PC-3 (cell line): ENCODE data around the gene TRAPPC11. TPM values are rescaled to one million over a fixed set of nuclear protein-coding genes. Genes with fewer than 3 reads are reported as not detected.
A peak's percentile ranks its signal among the peaks of the same experiment; 100 is the strongest.

Source experiments
- ATAC-seq: fragments of 200-7000 bp; cut with Tn5 transposase; 2 replicates; pipeline ENCODE4 v1.9.1; 2020; ENCODE audit warnings: mild to moderate bottlenecking, moderate library complexity
- BruUV-seq: library from RNA; stranded (reverse); fragments of 400-500 nt; replicated peaks from 2 replicates; lab custom pipeline; 2021; lab: Mats Ljungman, UMichigan
- CTCF ChIA-PET: fragments of 300-600 bp; sonication (Branson Sonifier 250); formaldehyde crosslinking; loops from one replicate; lab custom pipeline; 2022; ENCODE audit warnings: antibody characterized with exemption; lab: Charles Lee
- POLR2A ChIA-PET: fragments of 300-600 bp; sonication (Branson Sonifier 250); formaldehyde crosslinking; loops from one replicate; lab custom pipeline; 2022; ENCODE audit warnings: antibody characterized with exemption; ENCODE audit not compliant: unreplicated experiment; lab: Charles Lee
- DNase-seq: peaks from one replicate; pipeline ENCODE4 v3.0.0-alpha.2; 2015
- H2AFZ ChIP-seq: fragments of 300-600 bp; sonication (generic); 2 replicates; pipeline ENCODE4 v1.6.0; 2016; ENCODE audit warnings: antibody characterized with exemption, low read length
- H3F3A ChIP-seq: fragments of 300-600 bp; sonication (generic); one replicate; pipeline ENCODE4 v1.6.0; 2017; ENCODE audit warnings: antibody characterized with exemption, low read length, control low read depth, mild to moderate bottlenecking; ENCODE audit not compliant: unreplicated experiment
- H3K27ac ChIP-seq: fragments of 300-600 bp; sonication (generic); 2 replicates; pipeline ENCODE4 v1.5.1; 2016; ENCODE audit warnings: mild to moderate bottlenecking, low read length
- H3K27me3 ChIP-seq: fragments of 300-600 bp; sonication (generic); 2 replicates; pipeline ENCODE4 v1.6.1; 2016; ENCODE audit warnings: low read length, mixed read lengths
- H3K36me3 ChIP-seq: fragments of 300-600 bp; sonication (generic); 2 replicates; pipeline ENCODE4 v1.6.1; 2016; ENCODE audit warnings: low read depth, mixed run types, low read length, mixed read lengths
- H3K4me1 ChIP-seq: fragments of 300-600 bp; sonication (generic); 2 replicates; pipeline ENCODE4 v1.5.1; 2016; ENCODE audit warnings: low read length; ENCODE audit not compliant: insufficient read depth
- H3K4me2 ChIP-seq: fragments of 300-600 bp; sonication (generic); 2 replicates; pipeline ENCODE4 v1.6.0; 2016; ENCODE audit warnings: low read length
- H3K4me3 ChIP-seq: fragments of 300-600 bp; sonication (generic); 2 replicates; pipeline ENCODE4 v1.5.1; 2016; ENCODE audit warnings: mild to moderate bottlenecking, low read length, mixed read lengths
- H3K79me2 ChIP-seq: fragments of 300-600 bp; sonication (generic); 2 replicates; pipeline ENCODE4 v1.6.1; 2017; ENCODE audit warnings: low read length, mixed read lengths
- H3K9ac ChIP-seq: fragments of 300-600 bp; sonication (generic); 2 replicates; pipeline ENCODE4 v1.6.0; 2016; ENCODE audit warnings: mild to moderate bottlenecking, low read length
- H3K9me2 ChIP-seq: fragments of 300-600 bp; sonication (generic); replicated peaks from 2 replicates; pipeline ENCODE4 v1.6.1; 2016; ENCODE audit warnings: mixed run types, low read length, mixed read lengths
- H3K9me3 ChIP-seq: fragments of 300-600 bp; sonication (generic); 2 replicates; pipeline ENCODE4 v1.6.1; 2016; ENCODE audit warnings: low read length, mixed read lengths
- H4K20me1 ChIP-seq: fragments of 300-600 bp; sonication (generic); 2 replicates; pipeline ENCODE4 v1.6.1; 2016; ENCODE audit warnings: low read length, mixed read lengths
- CTCF ChIP-seq: fragments of 300-600 bp; sonication (generic); conservative IDR thresholded peaks from 2 replicates; pipeline ENCODE4 v1.5.1; 2017; ENCODE audit warnings: antibody characterized with exemption, low read depth, mild to moderate bottlenecking, low read length
- EZH2 ChIP-seq: fragments of 300-600 bp; sonication (generic); IDR thresholded peaks from one replicate; pipeline ENCODE4 v1.6.1; 2017; ENCODE audit warnings: antibody characterized with exemption, mild to moderate bottlenecking, low read length; ENCODE audit not compliant: unreplicated experiment
- EZH2phosphoT487 ChIP-seq: fragments of 300-600 bp; sonication (generic); IDR thresholded peaks from 2 replicates; pipeline ENCODE4 v1.6.1; 2018; ENCODE audit warnings: mild to moderate bottlenecking, antibody characterized with exemption, low read length, borderline replicate concordance
- intact Hi-C: fragments of 100-400 bp; cut with micrococcal nuclease; formaldehyde crosslinking; loops from 2 replicates; pipeline ENCODE4 v1.9.0; 2023
- total RNA-seq: library from RNA; depleted of rRNA; stranded (reverse); fragments of >200 nt; gene quantifications from 2 replicates; pipeline ENCODE4 v1.2.3, GENCODE V29; 2014

Gene TRAPPC11
- total RNA-seq, 1 experiment from 2014 or later = 20.0 TPM

- Histone ChIP-seq H3F3A (no peaks in the 10 kb centered on the region), H3K4me2 (no peak overlapping the region), H2AFZ (no peak overlapping the region), H3K9me2 (no peaks in the 10 kb centered on the region), H3K27ac (no peak overlapping the region), H3K4me3 (no peak overlapping the region), H3K36me3 (peaks cover 15% of the 10 kb centered on the region), H3K9ac (no peak overlapping the region), H4K20me1 (no peaks in the 10 kb centered on the region), H3K79me2 (no peaks in the 10 kb centered on the region), H3K4me1 (no peaks in the 10 kb centered on the region), H3K9me3 (no peaks in the 10 kb centered on the region), H3K27me3 (no peaks in the 10 kb centered on the region)
- ATAC-seq (peak; percentile 33; the same call in 1 of the 2 replicates), DNase-seq (no peak)
- TF ChIP-seq EZH2phosphoT487 = no peak
- no peak for TF ChIP-seq EZH2
- no peak for TF ChIP-seq CTCF
- intact Hi-C loops = no loop called here
- CTCF ChIA-PET = no interaction called here
- POLR2A ChIA-PET = no interaction called here
- BruUV-seq = no TSS peak
Observed at GRCh38 chr4:183670251-183670650, 11.2 kb downstream of the TRAPPC11 start.

GRCh38 chr4:183670960-183671555 lies 12.0 kb downstream of the TRAPPC11 start:
- Histone ChIP-seq H3K27ac (no peak overlapping the region), H3K9me2 (no peaks in the 10 kb centered on the region), H3K27me3 (no peaks in the 10 kb centered on the region), H3K9ac (no peak overlapping the region), H3F3A (no peaks in the 10 kb centered on the region), H3K36me3 (peaks cover 15% of the 10 kb centered on the region), H4K20me1 (no peaks in the 10 kb centered on the region), H3K4me3 (no peak overlapping the region), H2AFZ (no peak overlapping the region), H3K9me3 (no peaks in the 10 kb centered on the region), H3K79me2 (no peaks in the 10 kb centered on the region), H3K4me2 (no peak overlapping the region), H3K4me1 (no peaks in the 10 kb centered on the region)
- TF ChIP-seq EZH2 (no peak), CTCF (no peak), EZH2phosphoT487 (no peak)
- DNase-seq (no peak), ATAC-seq (no peak)
- CTCF ChIA-PET = no interaction called here
- intact Hi-C loops = no loop called here
- POLR2A ChIA-PET = interaction anchor here (0.8 kb wide), 1 partner anchor 29 kb away, joined by 5 read pairs; no protein-coding TSS in a partner anchor
- BruUV-seq = no TSS peak

GRCh38 chr4:183674153-183674552 lies 15.1 kb downstream of the TRAPPC11 start:
- Histone ChIP-seq H3K4me2 (no peak overlapping the region), H3K4me3 (no peak overlapping the region), H3K4me1 (no peaks in the 10 kb centered on the region), H3K9me3 (no peaks in the 10 kb centered on the region), H3K27me3 (no peaks in the 10 kb centered on the region), H3K9ac (no peak overlapping the region), H3K9me2 (no peaks in the 10 kb centered on the region), H3K36me3 (peaks cover 16% of the 10 kb centered on the region), H3F3A (no peaks in the 10 kb centered on the region), H3K27ac (no peak overlapping the region), H3K79me2 (no peaks in the 10 kb centered on the region), H4K20me1 (no peaks in the 10 kb centered on the region), H2AFZ (no peak overlapping the region)
- intact Hi-C loops = no loop called here
- no TSS peak for BruUV-seq
- POLR2A ChIA-PET = no interaction called here
- ATAC-seq (no peak), DNase-seq (no peak)
- CTCF ChIA-PET = no interaction called here
- TF ChIP-seq CTCF = no peak
- TF ChIP-seq EZH2 = no peak
- TF ChIP-seq EZH2phosphoT487 = no peak
